ENCODE results near the gene SH3PXD2B.

DNA sequence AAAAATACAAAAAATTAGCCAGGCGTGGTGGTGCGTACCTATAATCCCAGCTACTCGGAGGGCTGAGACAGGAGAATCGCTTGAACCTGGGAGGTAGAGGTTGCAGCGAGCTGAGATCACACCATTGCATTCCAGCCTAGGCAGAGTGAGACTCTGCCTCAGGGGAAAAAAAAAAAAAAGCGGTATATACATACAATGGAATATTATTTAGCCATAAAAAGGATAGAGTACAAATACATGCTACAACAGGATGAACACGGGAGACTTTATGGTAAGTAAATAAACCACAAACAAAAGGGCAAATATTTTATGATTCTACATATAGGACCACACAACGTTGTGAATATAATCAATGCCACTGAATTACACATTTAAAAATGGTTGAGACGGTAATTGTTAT, 176.0 kb downstream of the SH3PXD2B start:
- TF ChIP-seq POLR2A (IDR thresholded peaks at IDR 0.05), result no peak
- TF ChIP-seq, protein P1, sequence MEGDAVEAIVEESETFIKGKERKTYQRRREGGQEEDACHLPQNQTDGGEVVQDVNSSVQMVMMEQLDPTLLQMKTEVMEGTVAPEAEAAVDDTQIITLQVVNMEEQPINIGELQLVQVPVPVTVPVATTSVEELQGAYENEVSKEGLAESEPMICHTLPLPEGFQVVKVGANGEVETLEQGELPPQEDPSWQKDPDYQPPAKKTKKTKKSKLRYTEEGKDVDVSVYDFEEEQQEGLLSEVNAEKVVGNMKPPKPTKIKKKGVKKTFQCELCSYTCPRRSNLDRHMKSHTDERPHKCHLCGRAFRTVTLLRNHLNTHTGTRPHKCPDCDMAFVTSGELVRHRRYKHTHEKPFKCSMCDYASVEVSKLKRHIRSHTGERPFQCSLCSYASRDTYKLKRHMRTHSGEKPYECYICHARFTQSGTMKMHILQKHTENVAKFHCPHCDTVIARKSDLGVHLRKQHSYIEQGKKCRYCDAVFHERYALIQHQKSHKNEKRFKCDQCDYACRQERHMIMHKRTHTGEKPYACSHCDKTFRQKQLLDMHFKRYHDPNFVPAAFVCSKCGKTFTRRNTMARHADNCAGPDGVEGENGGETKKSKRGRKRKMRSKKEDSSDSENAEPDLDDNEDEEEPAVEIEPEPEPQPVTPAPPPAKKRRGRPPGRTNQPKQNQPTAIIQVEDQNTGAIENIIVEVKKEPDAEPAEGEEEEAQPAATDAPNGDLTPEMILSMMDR (IDR thresholded peaks at IDR 0.05), result no peak
- TF ChIP-seq POLR2AphosphoS5 (IDR thresholded peaks at IDR 0.05), result no peak
